ENCODE measurements around the gene MUS81. TPM values are rescaled to one million over a fixed set of nuclear protein-coding genes. Genes with fewer than 3 reads are reported as not detected.

The MUS81 gene
- total and polyA plus RNA-seq, 2 donors (not counting 3 experiments of a cell fraction or from before 2014, with no cell fraction given): 57.9 to 76.9 TPM

DNA sequence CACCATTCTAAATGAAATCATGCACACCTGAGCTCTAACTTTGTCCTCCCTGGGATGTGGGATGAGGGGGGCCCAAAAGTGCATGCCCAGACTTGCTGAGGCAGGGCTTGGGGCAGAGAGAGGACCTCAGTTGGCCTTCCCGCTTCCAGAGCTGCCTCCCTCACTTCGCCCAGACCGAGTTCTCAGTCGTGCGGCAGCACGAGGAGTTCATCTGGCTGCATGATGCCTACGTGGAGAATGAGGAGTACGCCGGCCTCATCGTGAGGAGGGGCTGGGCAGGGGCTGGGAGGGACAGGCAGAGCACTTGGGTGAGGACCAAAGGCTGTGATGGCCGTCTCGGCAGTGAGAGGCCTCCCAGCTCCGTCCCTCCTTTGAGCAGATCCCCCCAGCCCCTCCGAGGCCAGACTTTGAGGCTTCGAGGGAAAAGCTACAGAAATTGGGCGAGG, 10.4 kb upstream of the MUS81 start:
- Histone ChIP-seq H3K79me2 (ENCODE audit: control insufficient read depth, insufficient read depth, low read length) (peaks cover 18% of the 10 kb centered on the region), H3K4me2 (ENCODE audit: insufficient read depth, low read length) (no peak overlapping the region), H3K27ac (ENCODE audit: insufficient read depth, low read depth, low read length) (no peak overlapping the region), H2AFZ (ENCODE audit: low read depth, low read length) (no peak overlapping the region), H3K4me1 (ENCODE audit: control insufficient read depth, extremely low read depth, insufficient read depth, low read length) (no peaks in the 10 kb centered on the region), H3K9me3 (replicated peaks; ENCODE audit: control insufficient read depth, insufficient read depth, low read length) (no peaks in the 10 kb centered on the region), H3K36me3 (ENCODE audit: control insufficient read depth in 2 of 2, extremely low read depth in 1 of 2, insufficient read depth in 2 of 2, low read length in 2 of 2) (peaks cover 18 to 30% of the 10 kb centered on the region in 2 experiments), H4K20me1 (replicated peaks; ENCODE audit: control insufficient read depth, extremely low read depth, insufficient read depth, low read length) (peaks cover 5% of the 10 kb centered on the region), H3K9me1 (replicated peaks; ENCODE audit: control insufficient read depth, extremely low read depth, insufficient read depth, low read length) (no peaks in the 10 kb centered on the region), H3K4me3 (replicated peaks in 1 of 3; ENCODE audit: insufficient read depth in 1 of 3, low read depth in 1 of 3, low read length in 3 of 3) (no peak overlapping the region), H3K9ac (replicated peaks; ENCODE audit: extremely low read depth, insufficient read depth, low read length) (no peak overlapping the region), H3K27me3 (ENCODE audit: control insufficient read depth in 2 of 2, insufficient read depth in 2 of 2, low read length in 2 of 2) (no peaks in the 10 kb centered on the region)
- FAIRE-seq (no peak), DNase-seq (ENCODE audit: low read depth, low spot score) (no peak)
- intact Hi-C loops (cut with micrococcal nuclease): no loop called here
- TF ChIP-seq EZH2 (IDR thresholded peaks at IDR 0.05; ENCODE audit: borderline replicate concordance, low read depth, low read length, severe bottlenecking): no peak
- TF ChIP-seq CTCF (IDR thresholded peaks at IDR 0.05; ENCODE audit: extremely low read depth in 1 of 2, insufficient read depth in 1 of 2, low read depth in 1 of 2, low read length in 2 of 2): no peak
- TF ChIP-seq, protein P1, sequence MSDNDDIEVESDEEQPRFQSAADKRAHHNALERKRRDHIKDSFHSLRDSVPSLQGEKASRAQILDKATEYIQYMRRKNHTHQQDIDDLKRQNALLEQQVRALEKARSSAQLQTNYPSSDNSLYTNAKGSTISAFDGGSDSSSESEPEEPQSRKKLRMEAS (IDR thresholded peaks at IDR 0.05; ENCODE audit: insufficient read depth, insufficient read length): no peak
- TF ChIP-seq JUN (IDR thresholded peaks at IDR 0.05; ENCODE audit: borderline replicate concordance, insufficient read depth, insufficient read length, low read depth): no peak
- TF ChIP-seq FOS (IDR thresholded peaks at IDR 0.05; ENCODE audit: borderline replicate concordance, insufficient read depth, low read length): no peak
- TF ChIP-seq POLR2A (IDR thresholded peaks at IDR 0.05; ENCODE audit: low read depth, low read length): no peak
- no peak for TF ChIP-seq GATA2 (IDR thresholded peaks at IDR 0.05; ENCODE audit: insufficient read depth, insufficient read length, low read depth, low read length)
- TF ChIP-seq MYC (IDR thresholded peaks at IDR 0.05; ENCODE audit: low read depth, low read length): no peak
- TF ChIP-seq POLR2AphosphoS5 (IDR thresholded peaks at IDR 0.05; ENCODE audit: insufficient read depth, low read depth, low read length): no peak
- ChIA-PET CTCF (interaction anchor here (1.2 to 3.7 kb wide), 5 partner anchors 10 to 70 kb away, joined by 3 to 18 read pairs (median 7); partner anchors contain the start of genes AP5B1, FIBP and MUS81), POLR2A (interaction anchor here (0.9 to 1.3 kb wide), 2 partner anchors 9 to 10 kb away, joined by 3 to 4 read pairs; partner anchors contain the start of gene MUS81)
- no TSS peak for BruUV-seq (replicated peaks)
- dilution Hi-C loops (cut with MboI; ENCODE audit: extremely low pct_ligation_motif_present, low sequenced_read_pairs): no loop called here

Data from endothelial cell of umbilical vein (primary cell).